GM18867 (cell line): ENCODE results near the gene TACO1.

Source experiments
- ATAC-seq: cut with Tn5 transposase; IDR thresholded peaks from one replicate; pipeline ENCODE4 v1.9.1; 2021; ENCODE audit warnings: mild to moderate bottlenecking, moderate library complexity; ENCODE audit not compliant: unreplicated experiment

TACO1 gene

GRCh38 chr17:63635787-63636186, 35.1 kb downstream of the TACO1 start:
- ATAC-seq: no peak

- ATAC-seq: no peak
These were observed 38.4 kb downstream of the TACO1 start for GRCh38 chr17:63639125-63639524.

GRCh38 chr17:63640038-63640437, 39.3 kb downstream of the TACO1 start:
- ATAC-seq: no peak

GRCh38 chr17:63641692-63642448, 41.2 kb downstream of the TACO1 start:
- no peak for ATAC-seq

GRCh38 chr17:63644846-63645245, 44.2 kb downstream of the TACO1 start:
- ATAC-seq: no peak

GRCh38 chr17:63645775-63646487, 45.2 kb downstream of the TACO1 start:
- ATAC-seq: peak; percentile 51

- peak; percentile 70 for ATAC-seq
These were observed 45.8 kb downstream of the TACO1 start for GRCh38 chr17:63646488-63646806.

GRCh38 chr17:63647065-63647725, 46.5 kb downstream of the TACO1 start:
- ATAC-seq: no peak

GRCh38 chr17:63647936-63648335, 47.2 kb downstream of the TACO1 start:
- no peak for ATAC-seq

GRCh38 chr17:63649813-63650212, 49.1 kb downstream of the TACO1 start:
- ATAC-seq: no peak

- ATAC-seq: no peak
These were observed 51.4 kb downstream of the TACO1 start for GRCh38 chr17:63652106-63652505.

- no peak for ATAC-seq
These were observed 52.4 kb downstream of the TACO1 start for GRCh38 chr17:63653050-63653449.

GRCh38 chr17:63657786-63658185, 57.1 kb downstream of the TACO1 start:
- ATAC-seq: no peak
